ENCODE measurements around the gene OR5H6. TPM values are rescaled to one million over a fixed set of nuclear protein-coding genes. Genes with fewer than 3 reads are reported as not detected.

The OR5H6 gene
- total and polyA plus RNA-seq, 2 experiments from 2014 or later = not detected

GRCh38 chr3:98232489-98232888, 31.6 kb upstream of the OR5H6 start:
- Histone ChIP-seq H3K9me2 (replicated peaks; ENCODE audit: insufficient read depth) (no peaks in the 10 kb centered on the region), H3K4me2 (no peak overlapping the region), H3K27me3 (no peaks in the 10 kb centered on the region), H3K9me3 (ENCODE audit: low read depth) (no peaks in the 10 kb centered on the region), H3K36me3 (replicated peaks; ENCODE audit: insufficient read depth, low read depth) (no peaks in the 10 kb centered on the region), H3K4me1 (ENCODE audit: insufficient read depth) (no peaks in the 10 kb centered on the region), H3K4me3 (no peak overlapping the region), H3K27ac (no peak overlapping the region), H3K79me2 (no peaks in the 10 kb centered on the region), H2AFZ (no peak overlapping the region), H4K20me1 (ENCODE audit: insufficient read depth, poor library complexity, severe bottlenecking) (no peaks in the 10 kb centered on the region)
- TF ChIP-seq CTCF (IDR thresholded peaks at IDR 0.05; ENCODE audit: poor library complexity) (no peak), EZH2phosphoT487 (IDR thresholded peaks at IDR 0.05; ENCODE audit: low read depth, severe bottlenecking, unreplicated experiment) (no peak), EZH2 (IDR thresholded peaks at IDR 0.05; ENCODE audit: borderline replicate concordance) (no peak)
- DNase-seq (ENCODE audit: low spot score) = no peak
- 97% methylated on average over 2 of the region's 2 CpGs for WGBS (ENCODE audit: low lambda C conversion rate, missing lambda C conversion rate)

GRCh38 chr3:98233468-98233867, 30.6 kb upstream of the OR5H6 start:
- no peaks in the 10 kb centered on the region for H3K9me3 ChIP-seq (ENCODE audit: low read depth)
- 84% methylated on average over 5 of the region's 5 CpGs for WGBS (ENCODE audit: low lambda C conversion rate, missing lambda C conversion rate)
- no peaks in the 10 kb centered on the region for H3K27me3 ChIP-seq
- H3K4me2 ChIP-seq = no peak overlapping the region
- no peak overlapping the region for H3K4me3 ChIP-seq
- no peaks in the 10 kb centered on the region for H3K36me3 ChIP-seq (replicated peaks; ENCODE audit: insufficient read depth, low read depth)
- H3K79me2 ChIP-seq = no peaks in the 10 kb centered on the region
- no peaks in the 10 kb centered on the region for H4K20me1 ChIP-seq (ENCODE audit: insufficient read depth, poor library complexity, severe bottlenecking)
- H3K4me1 ChIP-seq (ENCODE audit: insufficient read depth) = no peaks in the 10 kb centered on the region
- TF ChIP-seq CTCF (IDR thresholded peaks at IDR 0.05; ENCODE audit: poor library complexity) (no peak), EZH2phosphoT487 (IDR thresholded peaks at IDR 0.05; ENCODE audit: low read depth, severe bottlenecking, unreplicated experiment) (no peak), EZH2 (IDR thresholded peaks at IDR 0.05; ENCODE audit: borderline replicate concordance) (no peak)
- DNase-seq (ENCODE audit: low spot score) = no peak
- H3K27ac ChIP-seq = no peak overlapping the region
- H3K9me2 ChIP-seq (replicated peaks; ENCODE audit: insufficient read depth) = no peaks in the 10 kb centered on the region
- no peak overlapping the region for H2AFZ ChIP-seq

GRCh38 chr3:98240131-98240530, 23.9 kb upstream of the OR5H6 start:
- no peak overlapping the region for H3K27ac ChIP-seq
- no peaks in the 10 kb centered on the region for H4K20me1 ChIP-seq (ENCODE audit: insufficient read depth, poor library complexity, severe bottlenecking)
- TF ChIP-seq CTCF (IDR thresholded peaks at IDR 0.05; ENCODE audit: poor library complexity) (no peak), EZH2 (IDR thresholded peaks at IDR 0.05; ENCODE audit: borderline replicate concordance) (no peak), EZH2phosphoT487 (IDR thresholded peaks at IDR 0.05; ENCODE audit: low read depth, severe bottlenecking, unreplicated experiment) (no peak)
- H3K4me3 ChIP-seq = no peak overlapping the region
- no peaks in the 10 kb centered on the region for H3K27me3 ChIP-seq
- H2AFZ ChIP-seq = no peak overlapping the region
- no peaks in the 10 kb centered on the region for H3K36me3 ChIP-seq (replicated peaks; ENCODE audit: insufficient read depth, low read depth)
- no peak for DNase-seq (ENCODE audit: low spot score)
- no peaks in the 10 kb centered on the region for H3K79me2 ChIP-seq
- no peaks in the 10 kb centered on the region for H3K9me3 ChIP-seq (ENCODE audit: low read depth)
- H3K4me2 ChIP-seq = no peak overlapping the region
- H3K4me1 ChIP-seq (ENCODE audit: insufficient read depth) = no peaks in the 10 kb centered on the region
- H3K9me2 ChIP-seq (replicated peaks; ENCODE audit: insufficient read depth) = no peaks in the 10 kb centered on the region

- Histone ChIP-seq H3K27me3 (no peaks in the 10 kb centered on the region), H3K9me2 (replicated peaks; ENCODE audit: insufficient read depth) (no peaks in the 10 kb centered on the region), H3K4me2 (no peak overlapping the region), H3K36me3 (replicated peaks; ENCODE audit: insufficient read depth, low read depth) (no peaks in the 10 kb centered on the region), H3K79me2 (no peaks in the 10 kb centered on the region), H3K27ac (no peak overlapping the region), H4K20me1 (ENCODE audit: insufficient read depth, poor library complexity, severe bottlenecking) (no peaks in the 10 kb centered on the region), H2AFZ (no peak overlapping the region), H3K4me3 (no peak overlapping the region), H3K9me3 (ENCODE audit: low read depth) (no peaks in the 10 kb centered on the region), H3K4me1 (ENCODE audit: insufficient read depth) (no peaks in the 10 kb centered on the region)
- DNase-seq (ENCODE audit: low spot score) = no peak
- 69% methylated on average over 1 of the region's 1 CpG for WGBS (ENCODE audit: low lambda C conversion rate, missing lambda C conversion rate)
- no peak for TF ChIP-seq EZH2 (IDR thresholded peaks at IDR 0.05; ENCODE audit: borderline replicate concordance)
- TF ChIP-seq EZH2phosphoT487 (IDR thresholded peaks at IDR 0.05; ENCODE audit: low read depth, severe bottlenecking, unreplicated experiment) = no peak
- no peak for TF ChIP-seq CTCF (IDR thresholded peaks at IDR 0.05; ENCODE audit: poor library complexity)
Observed at GRCh38 chr3:98242155-98242554, 21.9 kb upstream of the OR5H6 start.

All from hepatocyte (in vitro differentiated cells).